RPMI7951 (cell line): ENCODE data around the gene GPR142. TPM values are rescaled to one million over a fixed set of nuclear protein-coding genes. Genes with fewer than 3 reads are reported as not detected.

ENCODE experiments used
- DNase-seq: peaks from one replicate; pipeline ENCODE4 v3.0.0-alpha.2; 2012; ENCODE audit warnings: low read depth
- total RNA-seq: library from RNA; depleted of rRNA; stranded (reverse); fragments of >200 nt; shearing (Covaris generic); gene quantifications from 2 replicates; pipeline ENCODE4 v1.2.3, GENCODE V29; 2014

Gene GPR142
- total RNA-seq, 1 experiment from 2014 or later: not detected

GRCh38 chr17:74344658-74345057 is 22.6 kb upstream of the GPR142 start:
- DNase-seq: no peak

- no peak for DNase-seq
Observed at GRCh38 chr17:74345433-74346241, 21.7 kb upstream of the GPR142 start.

GRCh38 chr17:74347646-74348045 is 19.7 kb upstream of the GPR142 start:
- DNase-seq: no peak

GRCh38 chr17:74349120-74349519 is 18.2 kb upstream of the GPR142 start:
- DNase-seq: no peak

- no peak for DNase-seq
Observed at GRCh38 chr17:74350486-74350885, 16.8 kb upstream of the GPR142 start.

GRCh38 chr17:74351552-74352210 is 15.6 kb upstream of the GPR142 start:
- DNase-seq: no peak

GRCh38 chr17:74353446-74354060 is 13.8 kb upstream of the GPR142 start:
- DNase-seq: no peak

- DNase-seq: no peak
Observed at GRCh38 chr17:74354123-74354522, 13.2 kb upstream of the GPR142 start.

GRCh38 chr17:74354561-74354960 is 12.7 kb upstream of the GPR142 start:
- DNase-seq: no peak

- DNase-seq: no peak
Observed at GRCh38 chr17:74355065-74355464, 12.2 kb upstream of the GPR142 start.

GRCh38 chr17:74356646-74357465 is 10.4 kb upstream of the GPR142 start:
- no peak for DNase-seq

- no peak for DNase-seq
Observed at GRCh38 chr17:74357466-74357809, 9.9 kb upstream of the GPR142 start.

- no peak for DNase-seq
Observed at GRCh38 chr17:74358697-74359096, 8.6 kb upstream of the GPR142 start.

GRCh38 chr17:74359916-74360315 is 7.4 kb upstream of the GPR142 start:
- no peak for DNase-seq

GRCh38 chr17:74360899-74361229 is 6.4 kb upstream of the GPR142 start:
- DNase-seq: no peak

- no peak for DNase-seq
Observed at GRCh38 chr17:74361230-74362068, 5.9 kb upstream of the GPR142 start, which contains the start of gene BTBD17. Gene BTBD17, minus strand, starts transcription at chr17:74361868. Its CDS starts 49 bp downstream, at chr17:74361819.

- no peak for DNase-seq
Observed at GRCh38 chr17:74362069-74362405, 5.3 kb upstream of the GPR142 start.

- DNase-seq: no peak
Observed at GRCh38 chr17:74362810-74363498, 4.4 kb upstream of the GPR142 start.

- DNase-seq: peak; percentile 51
Observed at GRCh38 chr17:74368341-74369081, 1.2 kb downstream of the GPR142 start.

- DNase-seq: no peak
Observed at GRCh38 chr17:74369221-74369620, 1.9 kb downstream of the GPR142 start.
